HG02981 (cell line): ENCODE data around the gene NT5C3A.
"Not testable (repeated sequence)": the region's sequence is repeated elsewhere in the genome, so short reads cannot be mapped to it uniquely, and the experiment has no call there.

Experiments
- ATAC-seq: cut with Tn5 transposase; IDR thresholded peaks from one replicate; pipeline ENCODE4 v1.9.1; 2021; ENCODE audit warnings: mild to moderate bottlenecking, moderate library complexity; ENCODE audit not compliant: unreplicated experiment

NT5C3A gene

DNA sequence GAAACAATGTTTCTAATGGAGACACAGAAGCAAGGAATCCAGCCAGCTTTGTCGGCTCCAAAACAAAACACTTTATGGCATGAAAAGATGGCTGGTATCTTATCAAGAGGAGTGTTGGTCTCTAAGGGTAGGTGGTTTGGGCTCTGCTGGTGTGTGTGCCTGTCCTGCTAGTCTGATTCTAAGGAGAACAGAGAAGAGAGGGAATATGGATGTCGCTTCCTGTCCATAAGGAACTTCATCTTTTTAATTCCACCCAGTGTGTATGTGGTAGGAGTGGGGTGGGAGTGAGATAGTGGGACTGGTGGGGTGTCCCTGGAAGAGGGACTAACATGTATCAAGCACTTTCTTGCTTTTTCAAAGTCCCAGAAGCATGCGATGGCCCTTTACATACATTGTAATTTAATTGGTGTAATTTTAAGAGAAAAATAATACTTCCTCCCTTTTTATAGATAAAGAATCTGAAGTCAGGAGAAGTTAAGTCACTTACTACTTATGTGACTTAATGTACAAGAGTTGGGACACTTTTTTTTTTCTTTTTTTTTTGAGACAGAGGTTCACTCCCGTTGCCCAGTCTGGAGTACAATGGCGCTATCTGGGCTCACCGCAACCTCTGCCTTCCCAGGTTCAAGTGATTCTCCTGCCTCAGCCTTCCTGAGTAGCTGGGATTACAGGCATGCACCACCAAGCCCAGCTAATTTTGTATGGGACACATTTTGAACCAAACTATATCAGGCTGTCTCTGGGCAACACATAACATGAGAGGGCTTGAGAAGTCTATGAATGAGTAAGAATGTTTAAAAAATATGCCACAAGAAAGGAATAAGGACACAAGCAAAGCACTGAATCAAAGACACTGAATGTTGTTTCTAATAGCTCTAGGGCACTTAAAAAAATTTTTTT, 18.8 kb downstream of the NT5C3A start:
- no peak for ATAC-seq

DNA sequence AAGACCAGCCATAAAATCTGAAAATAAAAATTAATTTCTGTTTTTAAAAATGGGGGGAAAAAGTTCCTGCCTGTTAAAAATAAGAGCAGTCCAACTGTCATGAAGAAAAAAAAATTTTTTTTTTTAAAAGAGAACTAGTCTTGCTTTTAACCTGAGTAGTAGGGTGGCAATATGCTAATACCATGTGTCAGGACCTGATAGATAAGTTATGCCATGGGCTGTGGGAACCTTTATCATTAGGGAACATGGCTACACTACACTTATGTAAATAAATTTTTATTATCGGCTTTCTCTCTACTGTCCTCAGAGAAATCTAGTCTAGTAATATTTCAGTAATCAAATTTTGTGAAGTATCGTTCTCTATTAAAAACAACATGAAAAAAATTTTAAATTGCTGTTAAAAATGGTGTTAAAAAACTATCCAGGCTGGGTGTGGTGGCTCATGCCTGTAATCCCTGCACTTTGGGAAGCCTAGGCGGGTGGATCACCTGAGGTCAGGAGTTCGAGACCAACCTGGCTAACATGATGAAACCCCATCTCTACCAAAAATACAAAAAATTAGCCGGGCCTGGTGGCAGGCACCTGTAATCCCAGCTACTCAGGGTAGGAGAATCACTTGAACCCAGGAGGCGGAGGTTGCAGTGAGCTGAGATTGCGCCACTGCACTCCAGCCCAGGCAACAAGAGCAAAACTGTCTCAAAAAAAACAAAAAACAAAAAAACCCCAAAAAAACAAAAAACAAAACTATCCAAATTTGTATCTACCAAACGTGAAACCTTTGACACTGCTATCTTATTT, 20.7 kb downstream of the NT5C3A start:
- ATAC-seq, result no peak

DNA sequence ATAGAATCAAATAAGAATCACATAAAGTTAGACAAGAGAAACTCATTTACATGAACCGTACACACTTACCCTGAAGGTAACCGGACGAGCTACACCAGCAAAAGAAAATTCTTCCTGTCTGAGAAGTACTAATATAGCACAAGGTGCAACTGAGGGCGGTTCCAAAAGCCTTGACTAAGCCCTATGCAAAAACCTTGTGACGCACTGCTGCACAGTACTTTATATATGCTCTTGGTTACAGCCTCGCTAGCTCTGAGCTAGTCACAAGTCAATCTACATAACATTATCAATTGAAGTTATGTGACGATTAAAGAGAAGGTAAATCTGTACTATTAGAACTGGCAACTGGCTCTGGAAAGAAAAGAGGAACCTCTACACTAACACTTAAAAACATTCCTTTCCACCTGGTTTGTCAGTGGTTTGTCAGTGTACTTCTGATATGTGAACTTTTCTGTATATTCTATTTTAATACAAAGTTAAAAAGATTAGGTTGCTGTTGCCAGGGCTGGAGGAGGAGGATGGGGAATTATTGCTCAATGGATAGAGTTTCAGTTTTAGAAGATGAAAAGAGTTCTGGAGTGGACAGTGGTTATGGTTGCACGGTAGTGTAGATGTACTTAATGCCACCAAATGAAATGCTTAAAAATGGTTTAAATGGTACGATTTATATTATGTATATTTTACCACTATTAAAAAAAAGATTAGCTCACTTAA, 21.6 kb downstream of the NT5C3A start:
- peak; percentile 92 for ATAC-seq

DNA sequence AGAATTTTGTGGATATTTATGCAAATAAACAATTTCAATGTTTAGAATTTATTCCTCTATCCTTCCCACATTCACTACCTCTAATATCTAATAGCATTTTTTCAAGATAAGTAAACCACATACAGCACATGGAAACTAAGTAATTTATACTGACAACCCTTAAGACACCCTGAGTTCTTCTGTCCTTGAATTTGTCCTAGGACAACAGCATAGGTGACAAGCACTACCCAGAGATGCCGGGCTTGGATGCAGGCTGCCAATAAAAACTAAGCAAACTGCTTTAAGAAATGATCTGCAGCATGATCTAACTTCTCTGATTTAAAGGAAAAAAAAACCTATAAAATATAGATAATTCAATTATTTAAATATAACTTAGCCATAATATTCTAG, 22.7 kb downstream of the NT5C3A start:
- ATAC-seq, result no peak

DNA sequence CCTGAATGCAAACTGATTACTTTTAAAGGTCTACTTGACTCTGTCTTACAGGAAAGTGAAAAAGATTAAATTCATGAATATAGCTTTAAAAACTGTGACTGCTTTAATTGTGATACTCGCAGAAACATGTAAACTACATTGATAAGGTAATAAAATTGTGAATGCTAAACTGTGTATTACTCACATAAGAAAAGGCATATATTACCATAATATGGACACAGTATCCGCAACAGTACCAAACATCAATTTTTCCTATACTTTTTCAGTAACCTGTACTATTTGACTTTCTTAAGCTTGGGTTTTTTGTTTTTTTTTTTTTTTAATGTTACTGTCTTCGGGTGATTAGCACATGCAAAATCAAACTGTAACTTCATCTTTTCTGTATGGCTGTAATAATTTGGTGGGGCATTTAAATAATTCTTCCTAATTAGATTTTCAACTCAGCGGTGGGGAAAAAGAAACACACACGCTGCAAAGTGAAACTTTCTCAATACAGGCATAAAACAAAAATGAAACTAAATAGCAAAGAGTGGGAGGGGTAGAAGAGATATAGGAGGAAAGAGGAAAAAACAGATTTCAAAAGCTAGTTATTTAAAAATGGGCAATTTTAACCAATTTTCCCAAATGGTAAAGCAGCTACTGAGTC, 23.2 kb downstream of the NT5C3A start:
- peak; percentile 34 for ATAC-seq

DNA sequence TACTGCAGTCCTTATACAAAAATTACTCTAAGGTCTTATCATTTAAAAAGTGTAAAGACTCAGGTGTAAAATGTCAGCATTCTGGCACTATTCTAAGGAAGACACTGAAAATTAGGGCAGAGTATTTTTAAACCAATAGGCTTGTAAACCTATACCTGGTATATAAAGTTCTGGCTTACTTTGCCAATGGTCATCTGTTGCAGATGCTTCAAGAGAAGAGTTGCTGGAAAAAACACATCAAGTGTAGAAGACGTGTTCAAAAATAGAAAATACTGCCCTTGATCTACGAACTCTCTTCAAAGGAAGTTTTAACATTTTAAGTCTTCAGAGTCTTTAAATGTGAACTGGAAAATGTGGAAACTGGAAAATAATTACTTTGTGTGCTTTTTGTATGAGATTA, 23.9 kb downstream of the NT5C3A start:
- no peak for ATAC-seq

DNA sequence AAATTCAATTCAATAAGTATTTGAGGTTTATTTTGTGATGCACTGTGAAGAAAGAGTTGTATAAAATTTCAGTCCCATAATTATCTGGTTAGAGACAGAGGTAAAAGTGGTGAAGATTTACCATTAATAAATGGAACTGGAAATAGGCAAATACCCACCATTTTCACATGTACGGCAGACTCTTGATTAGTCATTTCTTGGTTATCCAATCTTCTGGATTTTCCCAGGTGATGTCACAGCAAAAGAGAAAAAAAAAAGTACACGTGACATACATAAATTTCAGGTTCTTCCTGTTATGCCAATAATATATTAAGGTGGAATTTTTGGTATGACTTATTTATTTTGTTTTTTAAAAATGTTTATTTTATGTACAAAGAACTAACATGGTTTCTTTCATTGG, 26.8 kb downstream of the NT5C3A start:
- ATAC-seq, result no peak

DNA sequence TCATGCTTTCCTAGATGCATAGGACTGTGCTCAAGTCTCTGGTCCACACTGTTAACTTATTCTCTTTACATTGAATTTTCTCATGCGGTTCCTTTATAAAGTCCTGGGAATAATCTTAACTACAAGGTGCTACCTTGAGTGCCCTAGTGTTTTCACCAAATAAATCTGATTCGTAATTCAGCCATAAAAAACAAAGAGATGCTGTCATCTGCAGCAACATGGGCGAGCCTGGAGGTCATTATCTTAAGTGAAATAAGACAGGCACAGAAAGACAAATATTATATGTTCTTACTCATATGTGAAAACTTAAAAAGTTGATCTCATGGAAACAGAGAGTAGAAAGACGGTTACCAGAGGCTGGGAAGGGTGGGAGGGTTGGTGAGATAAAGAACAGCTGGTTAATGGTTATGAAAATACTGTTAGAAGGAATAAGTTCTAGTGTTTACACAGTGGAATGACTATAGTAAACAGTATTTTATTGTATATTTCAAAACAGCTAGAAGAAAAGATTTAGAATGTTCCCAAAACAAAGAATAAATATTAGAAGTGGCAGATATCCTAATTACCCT, 38.3 kb downstream of the NT5C3A start:
- ATAC-seq, result no peak

DNA sequence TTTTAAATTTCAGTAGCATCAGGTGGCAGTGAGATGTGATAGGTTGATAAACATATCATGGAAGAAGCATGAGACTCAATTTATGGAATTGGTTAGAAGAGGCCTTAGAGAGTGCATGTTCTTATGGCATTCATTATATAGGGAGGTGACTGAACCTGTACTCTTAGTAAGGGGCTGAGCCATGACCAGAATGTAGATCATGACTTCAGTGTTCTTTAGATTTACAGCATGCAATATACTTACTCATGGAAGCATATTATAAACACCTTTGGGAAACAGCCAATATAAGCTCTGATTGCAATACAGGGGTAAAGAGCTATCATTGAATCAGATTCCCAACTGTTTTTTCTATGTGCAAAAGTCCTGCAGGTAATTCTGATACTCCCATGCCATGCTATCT, 50.2 kb downstream of the NT5C3A start:
- no peak for ATAC-seq

DNA sequence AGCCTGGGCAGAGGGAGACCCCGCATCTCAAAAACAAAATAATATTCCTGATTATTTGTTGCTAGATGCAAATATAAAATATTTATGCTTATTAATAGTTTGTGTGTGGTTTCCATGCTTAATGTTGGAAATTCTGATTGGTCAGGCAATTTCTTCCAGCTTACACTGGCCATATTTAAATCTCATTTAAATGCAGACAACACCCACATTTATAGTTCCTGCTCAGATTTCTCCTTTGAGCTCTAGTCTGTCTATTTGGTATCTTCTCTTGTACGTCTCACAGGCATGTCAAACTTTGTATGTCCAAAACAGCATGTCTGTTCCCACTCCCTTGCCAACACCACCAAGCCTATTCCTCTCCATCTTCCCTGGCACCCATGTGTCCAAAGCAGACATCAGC, 52.8 kb downstream of the NT5C3A start:
- no peak for ATAC-seq

DNA sequence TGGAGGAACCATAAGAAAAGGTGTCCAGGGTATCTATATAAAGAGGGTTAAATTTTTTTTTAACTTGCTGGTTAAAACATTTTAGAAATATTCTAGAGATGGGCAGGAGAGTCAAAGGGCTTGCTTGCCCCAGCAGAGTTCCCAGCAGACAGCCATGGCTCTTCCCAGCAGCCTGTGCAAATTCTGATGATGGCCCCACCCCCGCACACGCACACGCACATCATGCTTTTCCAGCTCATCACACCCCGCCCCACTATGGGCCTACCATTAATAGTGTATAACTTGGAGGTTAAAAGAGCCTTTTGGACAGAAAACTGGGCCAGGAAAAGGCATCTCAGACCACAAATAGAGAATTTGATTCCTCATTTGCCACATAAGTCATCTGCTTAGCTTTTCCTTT, 56.9 kb downstream of the NT5C3A start:
- ATAC-seq, result not testable (repeated sequence)

DNA sequence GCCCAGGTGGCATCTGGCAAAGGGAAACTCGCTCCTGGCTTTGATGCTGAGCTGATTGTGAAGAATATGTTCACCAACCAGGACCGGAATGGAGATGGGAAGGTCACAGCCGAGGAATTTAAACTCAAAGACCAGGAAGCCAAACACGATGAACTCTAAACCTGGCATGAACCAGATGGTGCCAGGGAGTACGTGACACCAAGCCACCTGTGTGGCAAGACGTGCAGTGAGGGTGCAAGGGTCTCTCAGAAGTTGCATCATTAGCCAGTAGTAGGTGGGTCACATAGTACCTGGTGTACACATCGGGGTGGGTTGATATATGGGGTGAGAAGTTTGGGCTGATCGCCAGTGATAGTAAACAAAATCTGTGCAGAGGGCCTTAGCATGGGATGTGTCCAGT, 57.4 kb downstream of the NT5C3A start:
- not testable (repeated sequence) for ATAC-seq

DNA sequence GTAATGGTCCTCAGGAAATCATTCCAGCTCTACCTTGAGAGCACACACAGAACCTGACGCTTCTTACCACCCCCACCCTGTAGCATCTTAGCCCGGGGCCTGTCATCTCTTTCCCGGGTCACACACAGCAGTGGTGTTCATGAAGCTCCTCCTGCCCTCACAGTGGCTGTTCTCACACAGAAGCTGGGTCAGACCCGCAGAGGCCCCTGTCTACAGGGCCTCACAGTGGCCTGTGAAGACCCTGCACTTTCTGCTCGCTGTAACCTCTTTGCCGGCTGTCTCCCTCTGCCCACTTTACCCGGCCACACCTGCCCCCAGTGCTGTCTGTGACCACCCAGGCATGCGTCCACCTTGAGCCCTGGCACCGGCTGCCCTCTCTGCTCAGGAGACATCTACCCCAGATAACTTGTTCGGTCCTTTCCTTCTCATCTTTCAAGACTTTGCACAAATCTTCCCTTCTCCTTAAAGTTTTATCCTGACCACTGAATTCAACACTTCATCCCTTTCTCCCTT, 58.4 kb downstream of the NT5C3A start:
- ATAC-seq, result not testable (repeated sequence)

DNA sequence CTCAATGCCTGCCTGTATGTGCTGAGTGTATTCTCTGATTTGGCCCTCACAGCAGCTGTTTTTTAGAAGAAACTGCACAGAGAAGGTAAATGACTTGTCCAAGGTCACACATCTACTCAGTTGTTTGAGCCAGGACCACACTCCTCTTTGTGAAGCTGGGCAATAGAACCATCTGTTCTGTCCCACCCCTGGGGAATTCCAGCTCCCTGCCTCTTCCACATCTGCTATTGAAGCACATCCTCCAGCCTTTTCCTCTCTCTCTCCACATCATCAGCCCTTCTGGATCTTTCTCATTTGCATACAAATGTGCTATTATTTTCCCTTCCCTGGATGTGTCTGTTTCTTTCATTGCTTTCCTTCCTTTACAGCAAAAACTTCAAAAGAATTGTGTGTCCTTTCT, 59.5 kb downstream of the NT5C3A start:
- ATAC-seq, result not testable (repeated sequence)

DNA sequence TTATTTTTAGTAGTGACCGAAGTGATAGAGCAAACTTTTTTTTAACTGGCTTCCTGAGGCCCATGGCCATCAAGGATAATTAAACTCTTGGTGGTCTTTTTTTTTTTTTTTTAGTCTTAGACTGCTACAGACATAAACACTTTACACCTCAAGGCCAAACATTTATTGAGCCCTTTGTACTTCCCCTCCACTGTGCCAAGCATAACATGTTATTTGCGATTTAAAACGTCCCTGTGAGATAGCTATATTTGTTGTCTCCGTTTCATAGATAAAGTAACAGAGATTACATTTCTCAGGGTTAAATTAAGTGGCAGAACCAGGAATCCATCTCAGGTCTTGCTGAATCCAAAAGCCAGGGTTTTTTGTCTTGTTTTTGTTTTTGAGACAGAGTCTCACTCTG, 63.2 kb downstream of the NT5C3A start:
- ATAC-seq, result not testable (repeated sequence)

DNA sequence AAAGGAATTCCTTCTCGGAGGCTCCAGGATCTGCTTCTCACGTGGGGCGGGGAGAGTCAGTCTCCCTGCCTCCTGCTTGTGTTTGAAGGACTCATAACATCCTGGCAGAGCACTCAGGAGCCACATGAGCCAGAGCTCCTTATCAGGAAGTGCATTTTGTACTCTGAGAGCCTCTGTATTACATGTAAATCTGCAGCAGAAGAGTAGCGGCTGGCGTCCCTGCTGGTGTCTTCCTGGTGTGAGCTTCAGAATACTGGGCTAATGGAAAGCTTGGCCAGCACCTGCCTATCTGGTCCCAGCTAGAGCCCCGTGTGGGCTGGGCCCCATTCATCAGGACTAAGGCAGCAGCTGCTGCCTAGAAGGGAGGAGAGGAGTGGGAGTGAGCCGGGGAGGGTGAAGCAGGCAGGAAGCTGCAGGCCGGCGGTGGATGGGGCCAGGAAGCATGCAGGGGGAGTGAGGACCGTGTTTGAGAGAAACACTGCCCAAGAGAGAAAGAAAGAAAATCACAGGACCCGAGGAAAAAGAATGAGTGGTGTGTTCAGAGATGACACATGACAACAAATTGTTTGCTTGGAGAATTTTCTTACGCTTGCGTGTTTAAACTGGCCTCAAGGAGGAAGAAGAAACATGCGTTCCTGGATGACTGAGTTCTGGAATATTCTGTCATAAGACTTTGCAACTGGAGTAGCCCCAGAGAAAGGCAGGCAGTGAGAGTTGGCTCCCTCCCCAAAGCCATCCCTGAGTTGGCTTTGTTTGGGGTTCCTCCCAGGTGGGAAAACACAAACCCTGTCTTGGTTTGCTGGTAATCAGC, 64.0 kb downstream of the NT5C3A start:
- ATAC-seq, result peak; percentile 61

DNA sequence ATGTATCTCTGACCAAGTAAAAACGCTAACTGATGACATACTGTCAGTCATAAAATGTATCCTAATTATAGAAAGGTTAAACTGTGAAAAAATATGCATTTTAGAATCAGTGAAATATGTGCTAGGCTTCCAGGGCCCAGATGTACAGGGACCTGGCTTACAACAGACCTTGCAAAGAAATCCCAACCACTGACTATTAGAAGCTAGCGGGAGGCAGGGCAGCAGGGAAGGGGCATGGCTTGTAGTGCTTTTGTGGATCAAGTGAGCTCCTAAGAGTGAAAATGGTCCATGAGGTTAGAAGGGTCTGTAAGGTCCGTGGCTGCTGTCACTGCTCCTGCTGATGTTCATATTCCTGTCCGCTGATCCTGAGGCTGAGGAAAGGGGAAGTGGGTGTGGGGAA, 64.6 kb downstream of the NT5C3A start:
- ATAC-seq, result peak; percentile 12

DNA sequence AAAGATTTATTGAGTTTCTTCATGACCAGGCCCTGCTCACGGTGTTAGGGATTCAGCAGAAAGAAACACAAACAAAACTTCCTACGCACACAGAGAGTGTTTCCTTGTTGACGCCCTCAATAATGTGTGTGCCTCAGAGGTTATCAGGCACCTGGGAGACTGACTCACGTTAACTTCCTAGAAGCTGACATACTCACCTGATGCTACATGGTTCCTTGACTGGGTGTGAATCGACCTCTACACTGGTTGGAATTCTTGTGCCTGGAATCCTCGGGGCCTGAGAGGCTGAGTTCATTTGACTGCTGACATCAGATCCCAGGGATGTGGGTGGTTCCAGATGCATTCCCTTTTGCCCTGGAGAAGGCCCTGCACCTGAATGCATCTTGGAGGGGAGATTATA, 69.8 kb downstream of the NT5C3A start:
- ATAC-seq, result not testable (repeated sequence)

DNA sequence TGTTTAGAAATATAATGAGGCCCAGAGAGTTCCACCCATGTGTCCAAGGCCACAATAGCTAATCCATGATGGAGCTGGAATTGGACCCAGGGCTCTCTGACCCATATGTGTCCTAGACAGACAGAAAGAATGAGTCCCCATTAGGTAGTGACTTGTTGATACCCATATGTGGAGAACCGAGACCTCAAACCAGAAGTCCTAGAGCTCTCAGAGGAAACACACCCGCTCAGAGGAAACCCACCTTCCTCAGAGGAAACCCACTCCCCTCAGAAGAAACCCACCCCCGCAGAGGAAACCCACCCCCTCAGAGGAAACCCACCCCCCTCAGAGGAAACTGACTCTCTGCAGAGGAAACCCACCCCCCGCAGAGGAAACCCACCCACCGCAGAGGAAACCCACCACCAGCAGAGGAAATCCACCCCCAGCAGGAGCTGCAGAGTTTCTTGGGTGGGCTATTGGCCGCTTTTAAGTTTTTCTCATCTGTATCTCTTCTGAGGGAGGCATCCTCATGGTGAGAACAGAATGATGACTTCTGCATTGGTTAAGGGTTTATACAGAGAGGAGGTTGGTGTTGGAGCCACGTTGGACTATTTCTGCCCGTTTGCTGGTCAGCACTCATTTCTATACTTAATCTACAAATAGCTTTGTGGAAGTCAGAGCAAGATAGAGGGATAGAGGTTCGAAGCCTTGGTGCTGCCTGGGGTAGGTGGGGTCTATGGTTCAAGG, 70.4 kb downstream of the NT5C3A start:
- not testable (repeated sequence) for ATAC-seq
